Kidney epithelial cell (primary cell): Measurements from ENCODE around the gene RAB3A. TPM values are rescaled to one million over a fixed set of nuclear protein-coding genes. Genes with fewer than 3 reads are reported as not detected.
"Not testable (repeated sequence)": the region's sequence is repeated elsewhere in the genome, so short reads cannot be mapped to it uniquely, and the experiment has no call there.

Experiments
- DNase-seq: peaks from one replicate; pipeline ENCODE4 v3.0.0-alpha.2; 2010; ENCODE audit warnings: low read depth
- H3K27me3 ChIP-seq: 2 replicates; pipeline ENCODE4 v1.6.0; 2011; ENCODE audit warnings: low read length; ENCODE audit not compliant: control insufficient read depth, insufficient read depth
- H3K36me3 ChIP-seq: 2 replicates; pipeline ENCODE4 v1.5.1; 2011; ENCODE audit warnings: low read length; ENCODE audit not compliant: control insufficient read depth, insufficient read depth
- H3K4me3 ChIP-seq: 2 replicates; pipeline ENCODE4 v1.5.1; 2011; ENCODE audit warnings: low read depth, mild to moderate bottlenecking, control low read depth, low read length
- CTCF ChIP-seq: IDR thresholded peaks from 2 replicates; pipeline ENCODE4 v1.5.1; 2011; ENCODE audit warnings: mild to moderate bottlenecking, moderate library complexity, low read length, control low read depth, inconsistent platforms; ENCODE audit not compliant: insufficient read depth, poor library complexity, severe bottlenecking
- total RNA-seq: library from RNA; depleted of rRNA; stranded (reverse); fragments of >200 nt; gene quantifications from 2 replicates; pipeline ENCODE4 v1.2.3, GENCODE V29; 2015

Gene RAB3A
- total RNA-seq, 1 donor from 2014 or later = 0.38 TPM

GRCh38 chr19:18214779-18215433, 11.1 kb upstream of the RAB3A start:
- TF ChIP-seq CTCF = no peak
- no peak overlapping the region for H3K4me3 ChIP-seq
- H3K36me3 ChIP-seq = no peaks in the 10 kb centered on the region
- H3K27me3 ChIP-seq = peaks cover 20% of the 10 kb centered on the region
- DNase-seq = no peak

DNA sequence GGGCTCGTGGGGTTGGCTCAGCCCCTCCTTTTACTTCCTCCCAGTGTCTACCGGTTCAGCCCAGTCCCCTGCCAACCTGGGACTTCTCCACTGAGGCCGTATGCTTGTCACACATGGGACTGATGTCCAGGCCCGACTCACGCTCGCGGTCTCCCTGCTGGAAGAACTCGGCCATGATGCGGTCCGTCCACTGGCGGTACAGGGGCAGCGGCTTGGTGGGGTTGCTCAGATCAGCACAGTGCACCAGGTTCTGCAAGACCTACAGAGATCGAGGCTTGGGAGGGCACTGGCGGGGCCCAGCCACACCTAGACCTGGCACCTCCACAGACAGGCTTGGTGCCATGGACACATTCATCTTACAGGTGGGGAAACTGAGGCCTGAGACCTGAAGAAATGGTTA, 7.8 kb upstream of the RAB3A start:
- peaks cover 15% of the 10 kb centered on the region for H3K27me3 ChIP-seq
- no peak for TF ChIP-seq CTCF
- H3K4me3 ChIP-seq = no peak overlapping the region
- no peak for DNase-seq
- H3K36me3 ChIP-seq = no peaks in the 10 kb centered on the region

DNA sequence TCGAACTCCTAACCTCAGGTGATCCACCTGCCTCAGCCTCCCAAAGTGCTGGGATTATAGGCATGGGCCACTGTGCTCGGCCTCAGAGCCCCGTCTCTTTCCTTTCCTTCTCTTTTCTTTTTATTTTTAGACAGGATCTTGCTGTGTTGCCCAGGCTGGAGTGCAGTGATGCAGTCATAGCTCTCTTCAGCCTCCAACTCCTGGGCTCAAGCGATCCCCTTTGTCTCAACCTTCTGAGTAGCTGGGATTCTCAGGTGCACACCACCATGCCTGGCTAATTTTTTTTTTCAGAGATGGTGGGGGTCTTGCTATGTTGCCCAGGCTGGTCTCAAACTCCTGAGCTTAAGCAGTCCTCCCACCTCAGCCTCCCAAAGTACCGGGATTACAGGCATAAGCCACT, 6.1 kb upstream of the RAB3A start:
- H3K4me3 ChIP-seq, DNase-seq, H3K36me3 ChIP-seq: not testable (repeated sequence)
- H3K27me3 ChIP-seq = peaks cover 15% of the 10 kb centered on the region

DNA sequence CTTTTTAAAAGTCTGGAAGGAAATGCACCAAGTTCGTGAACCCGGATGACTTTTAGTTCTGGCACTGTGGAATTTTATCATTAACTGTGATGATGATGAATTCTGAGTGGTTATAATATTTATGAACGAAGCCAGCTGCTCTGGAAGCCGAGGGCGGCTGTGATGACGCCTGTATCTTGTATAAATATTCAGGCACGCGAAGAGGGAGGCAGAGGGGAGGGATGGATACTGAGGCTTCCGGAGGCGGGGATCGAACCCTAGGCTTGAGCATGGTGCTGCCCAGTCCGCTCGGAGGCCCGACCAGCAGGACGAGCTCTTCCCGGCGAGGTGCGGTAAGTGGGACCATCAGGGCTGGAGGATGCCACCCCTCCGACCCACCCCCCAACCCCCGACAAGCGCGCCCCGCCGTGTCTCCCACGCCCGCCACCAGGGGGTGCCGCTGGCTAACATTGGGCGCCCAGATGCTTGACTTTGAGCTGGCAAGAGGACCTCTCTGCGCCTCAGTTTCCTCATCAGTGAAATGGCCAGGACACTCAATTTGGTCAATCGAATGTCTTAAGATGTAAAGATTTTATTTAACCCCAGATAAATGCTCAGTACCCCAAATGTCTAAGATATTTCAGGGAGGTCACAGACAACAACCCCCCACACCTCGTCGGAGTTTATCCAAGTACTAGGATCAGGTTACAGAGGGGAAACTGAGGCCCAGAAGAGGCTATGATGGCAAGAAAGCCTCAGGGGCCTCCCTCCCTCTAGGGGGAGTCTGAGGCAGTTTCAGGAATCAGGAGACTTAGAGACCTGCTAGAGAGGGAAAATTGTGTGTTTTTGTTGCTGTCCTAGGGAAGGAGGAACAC, 4.5 kb upstream of the RAB3A start:
- no peaks in the 10 kb centered on the region for H3K36me3 ChIP-seq
- peak; percentile 69 for TF ChIP-seq CTCF
- H3K27me3 ChIP-seq = peaks cover 16% of the 10 kb centered on the region
- H3K4me3 ChIP-seq = no peak overlapping the region
- no peak for DNase-seq

- TF ChIP-seq CTCF = no peak
- Histone ChIP-seq H3K4me3 (no peak overlapping the region), H3K27me3 (peaks cover 22% of the 10 kb centered on the region), H3K36me3 (no peaks in the 10 kb centered on the region)
- no peak for DNase-seq
Measured at GRCh38 chr19:18206018-18206417, 2.2 kb upstream of the RAB3A start.

- no peaks in the 10 kb centered on the region for H3K36me3 ChIP-seq
- H3K4me3 ChIP-seq = peak overlapping the region; percentile 52
- no peak for TF ChIP-seq CTCF
- no peak for DNase-seq
- H3K27me3 ChIP-seq = peaks cover 16% of the 10 kb centered on the region
Measured at GRCh38 chr19:18205200-18205892, 1.5 kb upstream of the RAB3A start.
